Activated CD4-positive, alpha-beta T cell treated with anti-CD3 and anti-CD28 coated beads, Interleukin-2, Interleukin-6, amounts not matched to agents 100 ng/mL and 50 ng/mL, durations not matched to agents 16 hours and 8 hours (primary cell): ENCODE data around the gene PPP2R5B.
A peak's percentile ranks its signal among the peaks of the same experiment; 100 is the strongest.

Experiments
- DNase-seq: peaks from one replicate; pipeline ENCODE4 v3.0.0-alpha.2; 2020

The PPP2R5B gene

GRCh38 chr11:64888729-64889511 lies 35.6 kb upstream of the PPP2R5B start:
- DNase-seq = no peak

- no peak for DNase-seq
Observed at GRCh38 chr11:64890522-64890939, 34.0 kb upstream of the PPP2R5B start.

GRCh38 chr11:64891215-64891848 lies 33.2 kb upstream of the PPP2R5B start:
- no peak for DNase-seq

- no peak for DNase-seq
Observed at GRCh38 chr11:64891880-64892279, 32.6 kb upstream of the PPP2R5B start.

GRCh38 chr11:64892411-64892831 lies 32.1 kb upstream of the PPP2R5B start:
- no peak for DNase-seq

- no peak for DNase-seq
Observed at GRCh38 chr11:64892838-64893193, 31.7 kb upstream of the PPP2R5B start.

- no peak for DNase-seq
Observed at GRCh38 chr11:64893194-64894069, 31.1 kb upstream of the PPP2R5B start.

GRCh38 chr11:64894070-64894811 lies 30.2 kb upstream of the PPP2R5B start:
- peak; percentile 94 for DNase-seq

- DNase-seq = no peak
Observed at GRCh38 chr11:64894812-64895452, 29.6 kb upstream of the PPP2R5B start.

- DNase-seq = no peak
Observed at GRCh38 chr11:64896448-64897022, 28.0 kb upstream of the PPP2R5B start.

- no peak for DNase-seq
Observed at GRCh38 chr11:64897381-64898075, 27.0 kb upstream of the PPP2R5B start.

GRCh38 chr11:64898076-64898445 lies 26.4 kb upstream of the PPP2R5B start:
- no peak for DNase-seq

GRCh38 chr11:64898541-64898940 lies 25.9 kb upstream of the PPP2R5B start:
- DNase-seq = no peak

GRCh38 chr11:64900263-64900678 lies 24.2 kb upstream of the PPP2R5B start:
- peak; percentile 87 for DNase-seq

- no peak for DNase-seq
Observed at GRCh38 chr11:64900774-64901173, 23.7 kb upstream of the PPP2R5B start.

- no peak for DNase-seq
Observed at GRCh38 chr11:64902102-64902900, 22.2 kb upstream of the PPP2R5B start.

- DNase-seq = no peak
Observed at GRCh38 chr11:64903291-64903833, 21.1 kb upstream of the PPP2R5B start.

GRCh38 chr11:64905516-64906313 lies 18.8 kb upstream of the PPP2R5B start:
- DNase-seq = no peak

- DNase-seq = no peak
Observed at GRCh38 chr11:64906314-64906635, 18.2 kb upstream of the PPP2R5B start.
